GM18499 (cell line): ENCODE data around the gene KBTBD2.
"Not testable (repeated sequence)": the region's sequence is repeated elsewhere in the genome, so short reads cannot be mapped to it uniquely, and the experiment has no call there.

Experiments
- ATAC-seq: cut with Tn5 transposase; IDR thresholded peaks from one replicate; pipeline ENCODE4 v1.9.1; 2021; ENCODE audit warnings: moderate number of reproducible peaks; ENCODE audit not compliant: insufficient read depth, unreplicated experiment

The KBTBD2 gene

GRCh38 chr7:32894171-32894570 is 2.6 kb upstream of the KBTBD2 start:
- ATAC-seq, result no peak

GRCh38 chr7:32893722-32894121 is 2.2 kb upstream of the KBTBD2 start:
- ATAC-seq, result no peak

- no peak for ATAC-seq
Observed at GRCh38 chr7:32893207-32893524, 1.6 kb upstream of the KBTBD2 start.

GRCh38 chr7:32892521-32893206 is 1.1 kb upstream of the KBTBD2 start:
- peak; percentile 22 for ATAC-seq

- ATAC-seq, result peak; percentile 30
Observed at GRCh38 chr7:32891800-32892520, 400 bp upstream of the KBTBD2 start.

GRCh38 chr7:32890793-32891042 is 842 bp downstream of the KBTBD2 start:
- no peak for ATAC-seq

- no peak for ATAC-seq
Observed at GRCh38 chr7:32890010-32890792, 1.4 kb downstream of the KBTBD2 start.

GRCh38 chr7:32888505-32888904 is 3.1 kb downstream of the KBTBD2 start:
- no peak for ATAC-seq

GRCh38 chr7:32887395-32887794 is 4.2 kb downstream of the KBTBD2 start:
- ATAC-seq, result no peak

- no peak for ATAC-seq
Observed at GRCh38 chr7:32881074-32881982, 10.2 kb downstream of the KBTBD2 start.

- no peak for ATAC-seq
Observed at GRCh38 chr7:32879460-32879859, 12.1 kb downstream of the KBTBD2 start.

GRCh38 chr7:32878023-32878422 is 13.5 kb downstream of the KBTBD2 start:
- not testable (repeated sequence) for ATAC-seq

- no peak for ATAC-seq
Observed at GRCh38 chr7:32872421-32872820, 19.1 kb downstream of the KBTBD2 start.

- no peak for ATAC-seq
Observed at GRCh38 chr7:32871624-32872371, 19.8 kb downstream of the KBTBD2 start.

GRCh38 chr7:32870298-32870697 is 21.3 kb downstream of the KBTBD2 start:
- ATAC-seq, result no peak

- ATAC-seq, result no peak
Observed at GRCh38 chr7:32869716-32870115, 21.8 kb downstream of the KBTBD2 start.

GRCh38 chr7:32868116-32868515 is 23.4 kb downstream of the KBTBD2 start:
- no peak for ATAC-seq

- no peak for ATAC-seq
Observed at GRCh38 chr7:32865448-32866030, 26.0 kb downstream of the KBTBD2 start.

GRCh38 chr7:32863872-32864271 is 27.7 kb downstream of the KBTBD2 start:
- not testable (repeated sequence) for ATAC-seq

GRCh38 chr7:32860090-32860489 is 31.5 kb downstream of the KBTBD2 start:
- no peak for ATAC-seq
